K562 (cell line): ENCODE data around the gene ART4. TPM values are rescaled to one million over a fixed set of nuclear protein-coding genes. Genes with fewer than 3 reads are reported as not detected.

ENCODE experiments used
- ATAC-seq: fragments of 200-7000 bp; cut with Tn5 transposase; 3 replicates; pipeline ENCODE4 v1.9.1; 2020; ENCODE audit warnings: moderate library complexity
- BruUV-seq: library from RNA; stranded (reverse); fragments of 400-500 nt; replicated peaks from 2 replicates; lab custom pipeline; 2021; lab: Mats Ljungman, UMichigan
- CTCF ChIA-PET: fragments of 300-600 bp; formaldehyde crosslinking; extraction: SDS; loops from one replicate; lab custom pipeline; 2021; ENCODE audit warnings: low intra/inter-chr PET ratio; lab: Yijun Ruan, JAX
- POLR2A ChIA-PET: fragments of 300-600, 350-650 bp; sonication (Branson Sonifier 250); formaldehyde crosslinking; extraction: SDS; loops from one replicate; lab custom pipeline; 2021; ENCODE audit warnings: antibody characterized with exemption, inconsistent platforms; lab: Yijun Ruan, JAX
- DNase-seq, 4 experiments: peaks; one replicate each; pipeline versions ENCODE4 v3.0.0 to v3.0.0-alpha.2; 2011 to 2018; ENCODE audit warnings: low spot score in 3 of 4, mixed read lengths in 3 of 4; ENCODE audit errors: extremely low read depth in 1 of 4
- FAIRE-seq: peaks from 2 replicates; lab custom pipeline; 2011; peaks lifted over from hg19 to GRCh38; lab: Jason Lieb, UNC
- H2AFZ ChIP-seq: 2 replicates; pipeline ENCODE4 v1.6.0; 2011; ENCODE audit warnings: low read depth, low read length, control low read depth, inconsistent platforms
- H3K27ac ChIP-seq: fragments of 200-600 bp; 3 replicates; pipeline ENCODE4 v1.8.0; 2011; ENCODE audit warnings: low read depth, mild to moderate bottlenecking, control low read depth, inconsistent platforms, low read length, moderate library complexity, mixed read lengths; ENCODE audit errors: extremely low read depth
- H3K27me3 ChIP-seq, 2 experiments: fragments of 300-600 bp in 1 of 2; 2 replicates in 1 of 2; 3 replicates in 1 of 2; pipeline versions ENCODE4 v1.6.0 to v1.8.0; 2011; ENCODE audit warnings: inconsistent platforms in 2 of 2, low read length in 2 of 2, mild to moderate bottlenecking in 1 of 2, mixed read lengths in 1 of 2, moderate library complexity in 1 of 2; ENCODE audit not compliant: control insufficient read depth in 2 of 2, insufficient read depth in 2 of 2
- H3K36me3 ChIP-seq: fragments of 300-600 bp; 3 replicates; pipeline ENCODE4 v1.8.0; 2011; ENCODE audit warnings: mild to moderate bottlenecking, low read length, inconsistent platforms; ENCODE audit not compliant: control insufficient read depth, insufficient read depth
- H3K4me1 ChIP-seq, 2 experiments: fragments of 200-600 bp in 1 of 2; replicated peaks in 1 of 2; 2 replicates in 1 of 2; 3 replicates in 1 of 2; pipeline versions ENCODE4 v1.5.1 to v1.8.0; 2011; ENCODE audit warnings: inconsistent platforms in 2 of 2, low read length in 2 of 2, mild to moderate bottlenecking in 1 of 2, mixed read lengths in 1 of 2, moderate library complexity in 1 of 2; ENCODE audit not compliant: control insufficient read depth in 2 of 2, insufficient read depth in 2 of 2
- H3K4me2 ChIP-seq: 2 replicates; pipeline ENCODE4 v1.6.1; 2011; ENCODE audit warnings: low read length, control low read depth, inconsistent platforms, mixed read lengths; ENCODE audit not compliant: insufficient read depth
- H3K4me3 ChIP-seq: fragments of 200-600 bp; sonication (generic), shearing (Covaris generic); 2 replicates; pipeline ENCODE4 v1.5.1; 2016; ENCODE audit warnings: control low read depth, inconsistent platforms
- H3K79me2 ChIP-seq: fragments of 200-600 bp; 3 replicates; pipeline ENCODE4 v1.8.0; 2011; ENCODE audit warnings: low read length, inconsistent platforms; ENCODE audit not compliant: control insufficient read depth, insufficient read depth
- H3K9ac ChIP-seq, 2 experiments: 2 replicates each; pipeline versions ENCODE4 v1.6.0 to v1.6.1; 2011; ENCODE audit warnings: low read depth in 2 of 2, low read length in 2 of 2, control low read depth in 1 of 2, inconsistent platforms in 1 of 2, mild to moderate bottlenecking in 1 of 2, mixed read lengths in 1 of 2; ENCODE audit not compliant: insufficient read depth in 1 of 2
- H3K9me1 ChIP-seq: one replicate; pipeline ENCODE4 v1.6.0; 2011; ENCODE audit warnings: inconsistent platforms, mild to moderate bottlenecking, low read length, moderate library complexity; ENCODE audit not compliant: control insufficient read depth, insufficient read depth
- H3K9me3 ChIP-seq: replicated peaks from 2 replicates; pipeline ENCODE4 v1.5.1; 2011; ENCODE audit warnings: low read depth, low read length, inconsistent platforms; ENCODE audit not compliant: control insufficient read depth, insufficient read depth
- H4K20me1 ChIP-seq: replicated peaks from 2 replicates; pipeline ENCODE4 v1.6.1; 2011; ENCODE audit warnings: low read length, inconsistent platforms, mixed read lengths; ENCODE audit not compliant: control insufficient read depth, insufficient read depth
- ERF ChIP-seq: fragments of 450-650 bp; formaldehyde crosslinking; IDR thresholded peaks from 2 replicates; pipeline ENCODE4 v1.4.0; 2020; ENCODE audit warnings: mild to moderate bottlenecking, mixed read lengths
- KDM2B ChIP-seq: fragments of 250-450 bp; sonication (Bioruptor Pico); IDR thresholded peaks from 2 replicates; pipeline ENCODE4 v1.8.0; 2021; ENCODE audit warnings: mild to moderate bottlenecking, moderate library complexity
- NCOA6 ChIP-seq: fragments of 450-650 bp; IDR thresholded peaks from 2 replicates; pipeline ENCODE4 v1.6.1; 2017; ENCODE audit warnings: mild to moderate bottlenecking
- NFIC ChIP-seq: fragments of 450-650 bp; IDR thresholded peaks from 2 replicates; pipeline ENCODE4 v1.6.1; 2017; ENCODE audit warnings: mild to moderate bottlenecking, inconsistent platforms
- SIN3B ChIP-seq: fragments of 450-650 bp; IDR thresholded peaks from 2 replicates; pipeline ENCODE4 v1.6.1; 2017; ENCODE audit warnings: low read depth, mild to moderate bottlenecking, moderate library complexity
- U2AF2 ChIP-seq: fragments of 200-400 bp; formaldehyde crosslinking; optimal IDR thresholded peaks from 2 replicates; pipeline ENCODE3; 2017; ENCODE audit warnings: low read depth, mild to moderate bottlenecking, low read length
- WGBS: fragments of 100-300 bp; shearing (Covaris generic); methylation state at CpG from one replicate; pipeline ENCODE4 v1.1.6; 2016; ENCODE audit warnings: low coverage, mixed read lengths; ENCODE audit not compliant: insufficient coverage; ENCODE audit errors: missing lambda C conversion rate; 5-methylcytosine and 5-hydroxymethylcytosine counted together
- in situ Hi-C: fragments of 300-500 bp; cut with MboI; formaldehyde crosslinking; loops from 4 replicates; pipeline ENCODE4 v1.15.0; 2018; ENCODE audit warnings: inconsistent platforms, mixed read lengths
- intact Hi-C: fragments of 100-400 bp; cut with micrococcal nuclease; formaldehyde crosslinking; loops from 2 replicates; pipeline ENCODE4 v1.14.2; 2022
- polyA plus RNA-seq, 8 experiments: library from polyadenylated mRNA; depleted of rRNA in 4 of 8; stranded (reverse) in 5 of 8; unstranded in 3 of 8; fragments of >200 nt; fragmentation: Nextera tagmentation in 2 of 8; fragmentation: Illumina TruSeq in 1 of 8; extraction: Ambion mirVana in 2 of 8; extraction: Trizol in 1 of 8; gene quantifications; 2 replicates each; pipeline versions ENCODE4 v1.2.1 to v1.2.3, GENCODE V29; 2011 to 2014; ENCODE audit warnings: inconsistent platforms in 1 of 8, missing spikeins in 1 of 8
- total RNA-seq, 7 experiments: library from RNA; depleted of rRNA in 6 of 7; stranded (reverse); fragments of >200 nt in 6 of 7; fragmentation: Illumina TruSeq in 2 of 7; extraction: Trizol in 2 of 7; gene quantifications; 2 replicates each; pipeline versions ENCODE4 v1.2.1 to v1.2.3, GENCODE V29; 2011 to 2021; ENCODE audit warnings: low replicate concordance in 1 of 7
- TF ChIP-seq, protein P1 (sequence below): fragments of 450-650 bp; formaldehyde crosslinking; IDR thresholded peaks from 2 replicates; pipeline ENCODE4 v1.4.0; 2020; ENCODE audit warnings: mild to moderate bottlenecking, moderate library complexity
- TF ChIP-seq, protein P2 (sequence below): sonication (generic); formaldehyde crosslinking; IDR thresholded peaks from 2 replicates; pipeline ENCODE4 v1.8.1; 2023; ENCODE audit warnings: mild to moderate bottlenecking, missing genetic modification reagents

ART4 gene
- total and polyA plus RNA-seq, 9 of the 15 experiments (the other 6 are each of a cell fraction or from before 2014, with no cell fraction given), result 0.07 TPM; not detected in 8

DNA sequence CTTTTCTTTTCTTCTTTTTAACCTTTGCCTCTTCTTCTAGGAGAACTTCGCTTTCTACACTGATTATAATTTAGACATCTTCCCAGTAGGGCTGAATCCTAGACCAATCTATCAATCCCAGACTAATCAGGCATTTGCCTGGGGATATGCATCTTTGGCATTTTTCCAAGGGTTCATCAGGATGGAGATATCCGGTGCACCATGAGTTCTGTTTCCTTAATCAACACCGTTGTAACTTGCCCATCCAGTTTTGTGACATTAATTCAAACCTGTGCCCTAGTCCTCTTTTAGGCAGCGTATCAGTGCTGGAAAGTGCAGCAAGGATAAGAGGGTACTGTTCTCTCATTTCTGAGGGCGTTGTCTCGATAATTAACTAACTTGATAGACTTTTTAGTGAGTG, 42.9 kb upstream of the ART4 start:
- Histone ChIP-seq H2AFZ (no peak overlapping the region), H3K27ac (no peak overlapping the region), H3K9me3 (no peaks in the 10 kb centered on the region), H3K36me3 (no peaks in the 10 kb centered on the region), H3K4me2 (no peak overlapping the region), H4K20me1 (no peaks in the 10 kb centered on the region), H3K27me3 (no peaks in the 10 kb centered on the region; a peak in 1 of 5 replicates), H3K9me1 (no peaks in the 10 kb centered on the region), H3K4me3 (no peak overlapping the region), H3K9ac (no peak overlapping the region), H3K79me2 (no peaks in the 10 kb centered on the region), H3K4me1 (no peaks in the 10 kb centered on the region)
- in situ Hi-C loops, result no loop called here
- intact Hi-C loops, result no loop called here
- 4% methylated on average over 6 of the region's 6 CpGs for WGBS
- POLR2A ChIA-PET, result no interaction called here
- DNase-seq, result no peak
- BruUV-seq, result no TSS peak
- CTCF ChIA-PET, result no interaction called here
- ATAC-seq, result no peak
- TF ChIP-seq, protein P1, sequence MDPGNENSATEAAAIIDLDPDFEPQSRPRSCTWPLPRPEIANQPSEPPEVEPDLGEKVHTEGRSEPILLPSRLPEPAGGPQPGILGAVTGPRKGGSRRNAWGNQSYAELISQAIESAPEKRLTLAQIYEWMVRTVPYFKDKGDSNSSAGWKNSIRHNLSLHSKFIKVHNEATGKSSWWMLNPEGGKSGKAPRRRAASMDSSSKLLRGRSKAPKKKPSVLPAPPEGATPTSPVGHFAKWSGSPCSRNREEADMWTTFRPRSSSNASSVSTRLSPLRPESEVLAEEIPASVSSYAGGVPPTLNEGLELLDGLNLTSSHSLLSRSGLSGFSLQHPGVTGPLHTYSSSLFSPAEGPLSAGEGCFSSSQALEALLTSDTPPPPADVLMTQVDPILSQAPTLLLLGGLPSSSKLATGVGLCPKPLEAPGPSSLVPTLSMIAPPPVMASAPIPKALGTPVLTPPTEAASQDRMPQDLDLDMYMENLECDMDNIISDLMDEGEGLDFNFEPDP, result no peak
- TF ChIP-seq ERF (CRISPR knock-in tag), result no peak
- TF ChIP-seq, protein P2, sequence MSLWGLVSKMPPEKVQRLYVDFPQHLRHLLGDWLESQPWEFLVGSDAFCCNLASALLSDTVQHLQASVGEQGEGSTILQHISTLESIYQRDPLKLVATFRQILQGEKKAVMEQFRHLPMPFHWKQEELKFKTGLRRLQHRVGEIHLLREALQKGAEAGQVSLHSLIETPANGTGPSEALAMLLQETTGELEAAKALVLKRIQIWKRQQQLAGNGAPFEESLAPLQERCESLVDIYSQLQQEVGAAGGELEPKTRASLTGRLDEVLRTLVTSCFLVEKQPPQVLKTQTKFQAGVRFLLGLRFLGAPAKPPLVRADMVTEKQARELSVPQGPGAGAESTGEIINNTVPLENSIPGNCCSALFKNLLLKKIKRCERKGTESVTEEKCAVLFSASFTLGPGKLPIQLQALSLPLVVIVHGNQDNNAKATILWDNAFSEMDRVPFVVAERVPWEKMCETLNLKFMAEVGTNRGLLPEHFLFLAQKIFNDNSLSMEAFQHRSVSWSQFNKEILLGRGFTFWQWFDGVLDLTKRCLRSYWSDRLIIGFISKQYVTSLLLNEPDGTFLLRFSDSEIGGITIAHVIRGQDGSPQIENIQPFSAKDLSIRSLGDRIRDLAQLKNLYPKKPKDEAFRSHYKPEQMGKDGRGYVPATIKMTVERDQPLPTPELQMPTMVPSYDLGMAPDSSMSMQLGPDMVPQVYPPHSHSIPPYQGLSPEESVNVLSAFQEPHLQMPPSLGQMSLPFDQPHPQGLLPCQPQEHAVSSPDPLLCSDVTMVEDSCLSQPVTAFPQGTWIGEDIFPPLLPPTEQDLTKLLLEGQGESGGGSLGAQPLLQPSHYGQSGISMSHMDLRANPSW (CRISPR knock-in tag), result no peak
- peak; percentile 11; the same call in 1 of the 2 replicates for TF ChIP-seq NFIC
- TF ChIP-seq SIN3B, result no peak
- TF ChIP-seq KDM2B (CRISPR knock-in tag), result no peak
- TF ChIP-seq U2AF2, result no peak
- TF ChIP-seq NCOA6, result no peak
- no peak for FAIRE-seq
